H1 (cell line): ENCODE results near the gene PBX1. TPM values are rescaled to one million over a fixed set of nuclear protein-coding genes. Genes with fewer than 3 reads are reported as not detected.

Source experiments
- ATF3 ChIP-seq: IDR thresholded peaks from 2 replicates; pipeline ENCODE4 v1.6.1; 2011; ENCODE audit warnings: low read depth, mild to moderate bottlenecking, low read length; ENCODE audit not compliant: insufficient read depth
- CBX8 ChIP-seq: fragments of 300-800, 300-1000 bp; sonication (generic); IDR thresholded peaks from 2 replicates; pipeline ENCODE4 v1.7.1; 2016; ENCODE audit warnings: low read depth, low read length, borderline replicate concordance
- CHD1 ChIP-seq: IDR thresholded peaks from 2 replicates; pipeline ENCODE4 v1.6.1; 2012; ENCODE audit warnings: low read depth, low read length, improper control_type of control experiment
- CHD2 ChIP-seq: IDR thresholded peaks from 2 replicates; pipeline ENCODE4 v1.6.1; 2012; ENCODE audit warnings: low read length, improper control_type of control experiment
- CHD7 ChIP-seq: fragments of 300-600 bp; sonication (generic); IDR thresholded peaks from 2 replicates; pipeline ENCODE4 v1.7.1; 2012; ENCODE audit warnings: low read length, moderate library complexity, mild to moderate bottlenecking, inconsistent platforms; ENCODE audit not compliant: insufficient replicate concordance
- CTCF ChIP-seq, 3 experiments: IDR thresholded peaks; 1 replicate in 2 of 3; 2 replicates in 1 of 3; pipeline versions ENCODE4 v1.5.1 to v1.6.1; 2011; ENCODE audit warnings: low read length in 3 of 3, mild to moderate bottlenecking in 3 of 3, inconsistent platforms in 2 of 3, low read depth in 1 of 3, moderate library complexity in 1 of 3; ENCODE audit not compliant: insufficient read depth in 1 of 3; ENCODE audit errors: control extremely low read depth in 1 of 3
- JUN ChIP-seq: IDR thresholded peaks from 2 replicates; pipeline ENCODE4 v1.6.1; 2011; ENCODE audit warnings: low read depth, mild to moderate bottlenecking, improper control_type of control experiment, low read length
- POLR2A ChIP-seq, 2 experiments: IDR thresholded peaks; 1 replicate in 1 of 2; 2 replicates in 1 of 2; pipeline ENCODE4 v1.6.1; 2011; ENCODE audit warnings: low read depth in 2 of 2, low read length in 2 of 2, mild to moderate bottlenecking in 2 of 2; ENCODE audit errors: control extremely low read depth in 1 of 2
- POLR2AphosphoS5 ChIP-seq: IDR thresholded peaks from 2 replicates; pipeline ENCODE4 v1.6.1; 2011; ENCODE audit warnings: low read depth, low read length
- RFX5 ChIP-seq: IDR thresholded peaks from 2 replicates; pipeline ENCODE4 v1.6.1; 2011; ENCODE audit warnings: low read depth, low read length, improper control_type of control experiment, borderline replicate concordance
- polyA plus RNA-seq, 7 experiments: library from polyadenylated mRNA; depleted of rRNA in 3 of 7; stranded (reverse) in 5 of 7; unstranded in 2 of 7; fragments of >200 nt in 5 of 7; fragments of 200-250 nt in 2 of 7; gene quantifications; 1 replicate in 5 of 7; 2 replicates in 1 of 7; 4 replicates in 1 of 7; pipeline versions ENCODE4 v1.2.1 to v1.2.3, GENCODE V29; 2011 to 2013; ENCODE audit warnings: missing spikeins in 2 of 7, mixed read lengths in 2 of 7
- total RNA-seq: library from RNA; stranded (reverse); fragmentation: NEBNext Ultra II Directional; extraction: Animal tissue kit (Norgen Biotek cat#: 25700); gene quantifications from 2 replicates; pipeline ENCODE4 v1.2.1, GENCODE V29; 2021

Gene PBX1
- total and polyA plus RNA-seq, 2 of the 8 experiments (the other 6 are each of a cell fraction or from before 2014, with no cell fraction given): 87.4 to 124 TPM

GRCh38 chr1:164880199-164880598, 321.2 kb downstream of the PBX1 start (continued):
- TF ChIP-seq CHD7 (no peak), CHD2 (no peak), CBX8 (no peak), POLR2AphosphoS5 (no peak), CTCF (IDR thresholded peaks at IDR 0.05; ENCODE audit: control extremely low read depth in 1 of 3, insufficient read depth in 1 of 3, low read depth in 1 of 3, low read length in 3 of 3) (no peak), JUN (no peak), ATF3 (no peak), POLR2A (IDR thresholded peaks at IDR 0.05; ENCODE audit: control extremely low read depth in 1 of 2, low read depth in 2 of 2, low read length in 2 of 2) (no peak), CHD1 (no peak), RFX5 (no peak)
